Lower lobe of right lung (tissue), 2 donors: Measurements from ENCODE around the gene AGBL1. TPM values are rescaled to one million over a fixed set of nuclear protein-coding genes. Genes with fewer than 3 reads are reported as not detected.

Experiments
- ATAC-seq, 2 donors: fragments of 200-7000 bp; cut with Tn5 transposase; one replicate each; pipeline ENCODE4 v1.9.1; 2020 to 2022; ENCODE audit warnings: mild to moderate bottlenecking in 2 of 2, moderate library complexity in 2 of 2
- DNase-seq: peaks from one replicate; pipeline ENCODE4 v3.0.0-alpha.2; 2020
- H3K27ac ChIP-seq: fragments of 200-600 bp; one replicate; pipeline ENCODE4 v1.8.0; 2022
- H3K27me3 ChIP-seq: fragments of 200-600 bp; one replicate; pipeline ENCODE4 v1.8.0; 2022; ENCODE audit warnings: low read depth
- H3K36me3 ChIP-seq: fragments of 200-600 bp; one replicate; pipeline ENCODE4 v1.8.0; 2022; ENCODE audit warnings: mild to moderate bottlenecking
- H3K4me1 ChIP-seq: fragments of 200-600 bp; one replicate; pipeline ENCODE4 v1.8.0; 2022
- H3K4me3 ChIP-seq: fragments of 200-600 bp; one replicate; pipeline ENCODE4 v1.8.0; 2022; ENCODE audit warnings: mild to moderate bottlenecking
- H3K9me3 ChIP-seq: fragments of 200-600 bp; one replicate; pipeline ENCODE4 v1.8.0; 2022
- intact Hi-C: fragments of 100-400 bp; cut with DNase I; formaldehyde crosslinking; loops from one replicate; pipeline ENCODE4 v1.11.0; 2022
- total RNA-seq: library from RNA; stranded (reverse); fragmentation: NEBNext Ultra II Directional; extraction: Animal tissue kit (Norgen Biotek cat#: 25700); gene quantifications from one replicate; pipeline ENCODE4 v1.2.1, GENCODE V29; 2021
- TF ChIP-seq, protein P1 (sequence below): fragments of 200-600 bp; IDR thresholded peaks from one replicate; pipeline ENCODE4 v1.8.0; 2022; ENCODE audit warnings: antibody characterized with exemption, mild to moderate bottlenecking
- donor health status: DM: no; HTN: yes; CAD: no; lungs with severe emphysema.

AGBL1 gene
- total RNA-seq, 1 donor from 2014 or later: 12.0 TPM

DNA sequence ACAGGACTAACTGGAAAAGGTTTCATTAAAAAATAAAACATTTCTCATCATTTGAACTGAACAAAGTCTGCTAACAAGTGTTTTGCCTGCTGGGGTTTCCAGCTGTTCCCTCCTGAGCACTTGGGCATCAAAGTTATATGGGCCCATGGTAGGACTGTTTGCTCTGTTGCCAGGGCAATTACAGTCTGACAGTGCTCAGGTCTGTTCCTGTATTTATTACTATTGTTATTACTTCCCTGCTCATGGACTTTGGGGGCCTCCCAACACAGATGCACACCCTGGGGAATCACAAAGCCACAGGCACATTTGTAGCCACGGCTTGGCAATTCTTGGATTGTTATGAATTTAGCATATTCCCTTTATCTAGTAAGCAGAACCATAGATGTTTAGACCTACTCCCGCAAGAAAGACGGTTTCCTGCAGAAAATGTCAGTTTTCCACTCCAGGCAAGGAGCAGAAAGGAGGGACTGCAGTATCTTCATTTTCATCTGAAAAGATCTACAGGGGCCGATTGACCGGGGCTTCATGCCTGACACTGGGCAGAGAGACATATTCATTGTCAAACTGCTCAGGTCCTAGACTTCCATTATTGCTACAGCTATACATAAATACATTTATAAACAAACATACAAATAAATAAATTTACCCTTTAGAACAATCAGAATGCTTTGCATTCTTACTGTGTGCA lies 580.2 kb downstream of the AGBL1 start:
- TF ChIP-seq, protein P1, sequence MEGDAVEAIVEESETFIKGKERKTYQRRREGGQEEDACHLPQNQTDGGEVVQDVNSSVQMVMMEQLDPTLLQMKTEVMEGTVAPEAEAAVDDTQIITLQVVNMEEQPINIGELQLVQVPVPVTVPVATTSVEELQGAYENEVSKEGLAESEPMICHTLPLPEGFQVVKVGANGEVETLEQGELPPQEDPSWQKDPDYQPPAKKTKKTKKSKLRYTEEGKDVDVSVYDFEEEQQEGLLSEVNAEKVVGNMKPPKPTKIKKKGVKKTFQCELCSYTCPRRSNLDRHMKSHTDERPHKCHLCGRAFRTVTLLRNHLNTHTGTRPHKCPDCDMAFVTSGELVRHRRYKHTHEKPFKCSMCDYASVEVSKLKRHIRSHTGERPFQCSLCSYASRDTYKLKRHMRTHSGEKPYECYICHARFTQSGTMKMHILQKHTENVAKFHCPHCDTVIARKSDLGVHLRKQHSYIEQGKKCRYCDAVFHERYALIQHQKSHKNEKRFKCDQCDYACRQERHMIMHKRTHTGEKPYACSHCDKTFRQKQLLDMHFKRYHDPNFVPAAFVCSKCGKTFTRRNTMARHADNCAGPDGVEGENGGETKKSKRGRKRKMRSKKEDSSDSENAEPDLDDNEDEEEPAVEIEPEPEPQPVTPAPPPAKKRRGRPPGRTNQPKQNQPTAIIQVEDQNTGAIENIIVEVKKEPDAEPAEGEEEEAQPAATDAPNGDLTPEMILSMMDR: no peak
- no peaks in the 10 kb centered on the region for H3K9me3 ChIP-seq
- no peaks in the 10 kb centered on the region for H3K4me1 ChIP-seq
- no peak overlapping the region for H3K27ac ChIP-seq
- ATAC-seq: no peak
- no peaks in the 10 kb centered on the region for H3K27me3 ChIP-seq
- H3K4me3 ChIP-seq: no peak overlapping the region
- H3K36me3 ChIP-seq: no peaks in the 10 kb centered on the region
- intact Hi-C loops: no loop called here
- no peak for DNase-seq

DNA sequence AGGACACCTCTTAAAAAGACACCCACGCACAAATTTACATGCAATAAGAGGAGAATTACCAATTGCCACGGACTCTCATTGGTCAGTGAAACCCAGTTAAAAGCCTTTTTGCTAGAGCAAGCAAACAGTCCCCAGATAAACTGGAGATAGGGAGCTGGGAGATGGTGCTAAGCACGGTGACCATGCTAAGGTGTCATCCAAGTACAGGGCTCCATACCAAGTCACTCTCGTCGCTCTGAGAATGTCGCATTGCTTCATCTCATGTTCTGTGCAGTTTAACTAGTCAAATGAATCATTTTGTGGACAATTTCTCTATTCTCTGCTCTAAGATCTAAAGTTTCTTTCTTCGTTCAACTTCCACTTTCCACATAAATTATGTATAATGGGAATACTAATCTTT lies 581.9 kb downstream of the AGBL1 start:
- Histone ChIP-seq H3K27me3 (no peaks in the 10 kb centered on the region), H3K27ac (no peak overlapping the region), H3K4me1 (no peaks in the 10 kb centered on the region), H3K9me3 (no peaks in the 10 kb centered on the region), H3K36me3 (no peaks in the 10 kb centered on the region), H3K4me3 (no peak overlapping the region)
- TF ChIP-seq, protein P1: no peak
- ATAC-seq: no peak
- no peak for DNase-seq
- intact Hi-C loops: no loop called here

DNA sequence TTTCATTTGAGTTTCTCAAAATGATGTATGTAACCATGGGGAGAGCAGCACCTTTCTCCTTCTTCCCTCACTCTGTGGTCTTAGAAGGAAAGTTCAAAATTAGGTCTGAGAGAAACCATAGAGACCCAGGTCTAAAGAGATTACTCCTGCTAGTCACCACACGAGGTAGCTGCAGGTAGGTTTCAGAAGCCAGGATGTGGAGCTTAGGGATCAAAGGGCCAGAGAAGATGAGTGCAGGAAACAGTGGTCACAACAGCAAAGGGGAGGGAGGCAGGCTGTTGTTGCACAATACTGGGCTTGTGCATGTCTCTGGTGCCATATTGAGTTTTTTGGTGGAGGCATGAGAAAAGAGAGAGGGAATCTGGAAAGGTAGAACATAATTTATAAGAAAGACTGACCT lies 583.6 kb downstream of the AGBL1 start:
- Histone ChIP-seq H3K36me3 (no peaks in the 10 kb centered on the region), H3K4me3 (no peak overlapping the region), H3K4me1 (no peaks in the 10 kb centered on the region), H3K27ac (no peak overlapping the region), H3K27me3 (no peaks in the 10 kb centered on the region), H3K9me3 (no peaks in the 10 kb centered on the region)
- DNase-seq (no peak), ATAC-seq (no peak)
- TF ChIP-seq, protein P1: no peak
- intact Hi-C loops: no loop called here

DNA sequence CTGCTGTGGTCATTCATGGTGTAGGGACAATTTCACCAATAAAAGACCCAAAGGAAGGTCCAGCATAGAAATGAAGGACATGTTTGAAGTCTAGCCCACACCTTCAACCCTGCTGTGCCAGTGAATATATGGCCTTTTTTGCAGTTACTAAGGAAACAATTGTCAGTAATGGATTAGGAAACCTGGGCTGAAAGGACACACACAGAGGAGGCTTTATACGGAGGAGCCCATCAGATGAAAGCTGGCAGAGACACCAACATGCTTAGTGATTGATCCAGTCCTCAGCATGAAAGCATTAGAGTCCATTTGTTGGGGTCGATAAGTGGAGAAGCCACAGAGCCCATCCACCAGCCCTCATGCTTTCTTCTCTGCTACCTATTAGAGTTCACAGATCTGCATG lies 584.3 kb downstream of the AGBL1 start:
- intact Hi-C loops: no loop called here
- ATAC-seq (no peak), DNase-seq (no peak)
- H3K9me3 ChIP-seq: no peaks in the 10 kb centered on the region
- H3K4me3 ChIP-seq: no peak overlapping the region
- H3K27me3 ChIP-seq: no peaks in the 10 kb centered on the region
- no peak overlapping the region for H3K27ac ChIP-seq
- H3K36me3 ChIP-seq: no peaks in the 10 kb centered on the region
- TF ChIP-seq, protein P1: no peak
- H3K4me1 ChIP-seq: no peaks in the 10 kb centered on the region

DNA sequence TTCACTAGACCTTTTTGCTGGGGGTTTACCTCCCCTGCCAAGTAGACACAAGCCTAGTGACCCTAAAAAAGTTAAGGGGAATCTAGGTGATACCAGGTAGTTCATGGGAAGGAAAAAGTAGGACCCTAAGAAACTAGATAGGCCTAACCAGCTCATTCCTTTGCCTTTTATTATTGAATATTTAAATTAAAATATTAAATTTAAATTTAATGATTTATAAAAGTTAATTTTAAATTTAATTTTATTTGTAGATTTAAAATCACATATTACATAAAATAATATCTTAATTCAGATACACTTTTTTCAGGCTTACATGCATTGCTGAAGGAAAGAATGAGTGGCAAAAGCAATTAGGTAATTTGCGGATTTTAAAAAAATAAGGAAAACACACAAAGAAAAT lies 584.9 kb downstream of the AGBL1 start:
- H3K4me1 ChIP-seq: no peaks in the 10 kb centered on the region
- no peak overlapping the region for H3K27ac ChIP-seq
- H3K9me3 ChIP-seq: no peaks in the 10 kb centered on the region
- ATAC-seq (no peak), DNase-seq (no peak)
- H3K4me3 ChIP-seq: no peak overlapping the region
- intact Hi-C loops: no loop called here
- TF ChIP-seq, protein P1: no peak
- no peaks in the 10 kb centered on the region for H3K27me3 ChIP-seq
- no peaks in the 10 kb centered on the region for H3K36me3 ChIP-seq
